COLO668 (cell line): ENCODE measurements around the gene CERS5.
"Not testable (repeated sequence)": the region's sequence is repeated elsewhere in the genome, so short reads cannot be mapped to it uniquely, and the experiment has no call there.

ENCODE experiments used
- DNase-seq: peaks from one replicate; lab custom pipeline; 2025; ENCODE audit not compliant: unreplicated experiment; lab: John Stamatoyannopoulos, UW

Gene CERS5

DNA sequence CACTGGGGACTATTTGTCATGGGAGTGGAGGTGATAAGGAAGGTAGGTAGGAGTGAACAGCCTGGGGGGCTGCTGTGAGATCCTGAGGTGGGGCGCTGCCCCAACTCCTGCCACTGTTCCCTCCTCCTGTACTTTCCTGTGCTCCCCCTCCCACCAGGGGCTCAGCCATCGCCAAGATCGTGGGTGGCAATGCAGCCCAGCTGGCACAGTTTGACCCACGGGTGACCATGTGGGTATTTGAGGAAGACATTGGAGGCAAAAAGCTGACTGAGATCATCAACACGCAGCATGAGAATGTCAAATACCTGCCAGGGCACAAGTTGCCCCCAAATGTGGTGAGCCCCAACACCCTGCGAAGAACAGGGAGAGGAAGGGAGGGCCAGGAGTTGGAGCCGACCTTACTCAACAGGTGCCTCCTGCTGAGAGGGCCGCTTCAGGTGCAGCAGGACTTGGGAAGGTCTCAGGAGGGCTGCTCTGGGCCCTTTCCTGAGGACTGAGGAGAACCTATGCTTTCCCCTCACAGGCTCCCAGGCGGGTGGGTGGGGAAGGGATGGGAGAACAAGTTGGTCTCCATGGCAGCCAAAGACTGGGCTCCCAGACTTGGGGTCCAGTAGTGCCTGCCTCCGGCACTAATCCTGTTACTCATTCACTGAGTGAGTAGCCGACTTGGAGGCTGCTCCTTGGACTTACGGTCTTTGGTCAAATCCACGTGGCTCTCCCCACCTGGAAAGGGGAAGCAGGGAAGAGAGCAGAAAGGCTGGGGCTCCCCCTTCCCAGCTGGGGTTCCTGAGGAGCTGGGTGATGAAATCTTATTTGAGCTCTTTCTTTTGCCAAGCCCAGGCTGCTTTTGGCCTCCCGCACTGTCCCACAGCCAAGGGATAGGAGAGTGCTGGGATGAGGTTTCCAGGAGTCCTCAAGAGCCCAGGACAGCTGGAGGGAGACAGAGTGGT, 62.5 kb downstream of the CERS5 start:
- no peak for DNase-seq

DNA sequence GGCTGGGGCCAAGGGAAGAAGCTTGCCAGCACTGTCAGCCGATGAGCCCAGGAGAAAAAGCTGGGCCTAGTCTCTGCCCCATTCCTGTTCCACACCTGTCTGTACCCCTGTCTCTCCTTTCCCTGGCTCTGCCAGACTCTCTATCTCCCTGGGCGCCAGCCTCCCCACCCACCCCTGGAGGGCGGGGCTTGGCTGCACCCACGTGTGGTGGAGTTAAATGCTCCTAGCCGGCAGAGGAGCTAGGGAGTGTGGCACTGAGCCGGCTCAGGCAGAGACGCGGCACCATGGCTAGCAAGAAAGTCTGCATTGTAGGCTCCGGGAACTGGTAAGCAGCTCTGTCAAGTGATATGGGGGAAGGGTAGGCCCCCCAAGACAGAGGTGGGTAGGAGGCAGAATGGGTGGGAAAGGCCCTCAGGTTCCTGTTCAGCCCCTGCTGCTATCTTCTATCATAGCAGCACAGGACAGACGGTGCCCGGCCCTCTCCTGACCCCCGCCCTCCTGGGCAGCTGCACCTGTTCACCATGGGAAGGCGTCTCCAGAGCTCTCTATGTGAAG, 63.3 kb downstream of the CERS5 start, which contains the start of gene GPD1:
TSS of gene GPD1 (plus strand) at position 242 of the 555 bp plus-strand sequence. CDS start at position 285, 43 bp downstream.
- peak; percentile 69 for DNase-seq

DNA sequence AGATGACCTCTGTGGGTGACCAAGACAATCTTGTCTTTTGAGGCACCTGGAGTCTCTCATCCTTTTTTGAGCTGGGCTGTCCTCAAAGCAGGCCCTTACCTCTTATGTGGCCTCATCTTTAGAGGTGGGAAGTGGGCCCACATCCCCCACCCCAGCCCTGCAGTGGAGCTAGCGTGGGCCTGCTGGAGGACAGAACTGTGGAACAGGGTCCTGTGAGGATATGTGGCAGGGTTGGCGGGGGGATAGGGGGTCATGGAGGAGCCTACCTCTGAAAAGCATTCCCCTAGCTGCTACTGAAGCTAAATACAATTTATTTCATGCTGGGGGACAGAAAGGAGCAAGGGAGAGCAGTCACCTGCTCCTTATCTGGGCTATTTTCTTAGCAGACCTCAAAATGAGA, 63.8 kb downstream of the CERS5 start:
- no peak for DNase-seq

- no peak for DNase-seq
Observed at GRCh38 chr12:50102646-50103309, 64.4 kb downstream of the CERS5 start.

GRCh38 chr12:50102131-50102531, 65.0 kb downstream of the CERS5 start:
- DNase-seq, result no peak

GRCh38 chr12:50101663-50102062, 65.5 kb downstream of the CERS5 start:
- no peak for DNase-seq

- DNase-seq, result no peak
Observed at GRCh38 chr12:50100561-50100960, 66.6 kb downstream of the CERS5 start.

- DNase-seq, result no peak
Observed at GRCh38 chr12:50099302-50100008, 67.7 kb downstream of the CERS5 start.

DNA sequence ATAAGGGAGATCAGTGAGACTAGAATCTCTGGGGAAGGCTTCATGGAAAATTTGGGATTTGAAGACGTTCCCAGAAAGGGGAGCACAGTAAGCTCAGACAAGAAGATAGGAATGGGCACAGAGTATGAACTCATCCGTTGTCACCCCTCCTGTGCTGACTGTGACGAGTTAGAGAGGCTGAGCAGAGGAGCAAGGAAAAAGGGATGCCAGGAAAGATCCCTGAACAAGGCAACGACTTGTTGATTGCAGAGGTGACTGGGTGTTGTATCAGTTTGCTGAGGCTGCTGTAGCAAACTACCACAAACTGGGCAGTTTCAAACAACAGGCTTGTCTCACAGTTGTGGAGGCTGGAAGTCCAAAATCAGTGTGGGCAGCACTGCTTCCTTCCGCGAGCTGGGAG, 69.2 kb downstream of the CERS5 start:
- DNase-seq, result no peak

- DNase-seq, result no peak
Observed at GRCh38 chr12:50090391-50090790, 76.8 kb downstream of the CERS5 start.

DNA sequence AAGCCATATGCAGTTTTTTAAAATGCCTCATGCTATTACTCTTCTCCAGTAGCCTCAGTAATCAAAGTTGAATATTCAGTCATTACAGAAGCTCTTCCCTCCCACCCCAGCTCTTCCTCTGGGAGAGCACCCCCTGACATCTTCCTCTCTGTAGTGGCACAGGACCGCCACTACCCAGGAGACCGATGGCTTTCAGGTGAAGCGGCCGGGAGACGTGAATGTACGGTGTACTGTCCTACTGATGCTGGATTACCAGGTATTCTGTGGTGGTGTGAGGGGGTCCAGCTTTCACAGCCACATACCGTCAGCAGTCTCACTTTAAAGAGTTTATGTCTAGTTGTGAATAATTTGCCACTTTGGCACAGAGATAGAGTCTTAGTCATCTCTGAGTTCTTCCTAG, 77.4 kb downstream of the CERS5 start:
- DNase-seq, result no peak

DNA sequence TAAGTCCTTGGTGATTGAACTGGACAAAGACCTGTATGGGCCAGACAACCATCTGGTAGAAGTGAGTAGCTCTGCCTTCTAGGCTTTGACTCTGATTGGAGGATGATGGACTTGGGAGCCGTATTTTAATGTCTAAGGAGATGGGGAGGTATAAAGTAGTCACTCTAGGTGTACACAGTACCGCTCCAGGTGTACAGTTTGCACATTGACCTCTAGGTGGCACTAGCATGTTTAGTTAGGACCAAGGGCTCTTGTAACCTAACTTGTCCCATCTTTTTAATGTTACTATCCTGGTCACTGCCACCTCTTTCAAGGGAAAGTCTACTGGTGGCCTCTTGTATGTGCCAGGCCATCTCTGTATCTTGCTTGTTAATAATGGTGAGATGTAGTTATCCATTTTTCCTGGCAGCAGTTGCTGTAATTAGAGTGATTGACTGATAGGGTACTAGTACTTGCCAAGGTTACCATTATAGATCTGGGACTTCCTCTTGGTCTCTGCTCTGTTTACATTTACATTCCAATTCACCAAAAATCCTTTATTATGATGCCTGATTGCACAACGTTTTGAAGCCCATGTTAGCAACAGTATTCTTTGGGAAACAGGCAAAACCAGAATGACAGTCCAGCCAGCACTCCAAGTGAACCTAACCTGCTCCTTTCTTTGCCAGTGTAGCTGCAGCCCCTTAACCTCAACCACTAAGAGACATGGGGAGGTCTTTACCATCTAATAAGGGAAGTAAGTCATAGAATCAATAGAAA, 78.4 kb downstream of the CERS5 start:
- peak; percentile 42 for DNase-seq

DNA sequence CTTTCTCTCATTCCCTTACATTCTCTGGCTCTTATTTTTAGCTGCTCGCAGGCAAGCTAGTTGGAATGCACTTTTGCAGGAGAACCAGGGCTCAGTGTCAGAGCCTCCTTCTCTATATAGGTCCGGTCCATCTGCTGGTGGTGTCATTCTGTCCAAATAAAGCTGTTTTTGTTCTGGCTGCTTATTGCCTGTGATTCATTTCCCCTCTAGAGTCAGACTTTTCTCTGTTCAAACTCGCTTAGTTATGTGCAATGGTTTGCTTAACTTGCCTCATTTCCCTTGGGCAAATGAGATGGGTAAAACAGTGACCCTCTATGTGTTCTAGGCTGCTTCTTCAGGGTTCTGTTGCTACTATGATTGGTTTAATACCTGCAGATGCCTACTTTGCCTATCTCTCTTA, 79.2 kb downstream of the CERS5 start:
- DNase-seq, result no peak

GRCh38 chr12:50087151-50087550, 80.0 kb downstream of the CERS5 start:
- no peak for DNase-seq

GRCh38 chr12:50086148-50086547, 81.0 kb downstream of the CERS5 start:
- peak; percentile 11 for DNase-seq

DNA sequence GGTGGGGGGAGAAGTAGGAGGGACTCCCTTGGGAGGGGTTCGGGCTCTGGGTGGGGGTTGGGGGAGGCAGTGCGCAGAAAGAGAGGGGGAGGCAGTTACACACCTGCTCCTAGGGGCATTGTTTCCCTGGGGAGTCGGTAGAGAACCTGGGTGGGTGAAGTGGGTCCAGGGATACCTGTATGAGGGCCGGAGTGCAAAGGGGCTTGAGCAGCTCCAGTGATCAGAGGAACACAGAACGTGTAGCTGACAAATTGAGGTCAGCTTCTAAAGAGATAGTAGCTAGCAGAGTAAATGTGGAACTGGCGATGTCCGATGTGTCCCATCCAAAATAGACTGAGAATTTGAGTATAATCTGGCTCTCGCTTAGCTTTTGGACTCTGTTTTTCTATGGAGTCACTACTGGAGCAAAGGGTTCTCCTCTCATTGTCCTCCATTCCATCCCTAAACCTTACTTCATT, 81.5 kb downstream of the CERS5 start:
- no peak for DNase-seq

DNA sequence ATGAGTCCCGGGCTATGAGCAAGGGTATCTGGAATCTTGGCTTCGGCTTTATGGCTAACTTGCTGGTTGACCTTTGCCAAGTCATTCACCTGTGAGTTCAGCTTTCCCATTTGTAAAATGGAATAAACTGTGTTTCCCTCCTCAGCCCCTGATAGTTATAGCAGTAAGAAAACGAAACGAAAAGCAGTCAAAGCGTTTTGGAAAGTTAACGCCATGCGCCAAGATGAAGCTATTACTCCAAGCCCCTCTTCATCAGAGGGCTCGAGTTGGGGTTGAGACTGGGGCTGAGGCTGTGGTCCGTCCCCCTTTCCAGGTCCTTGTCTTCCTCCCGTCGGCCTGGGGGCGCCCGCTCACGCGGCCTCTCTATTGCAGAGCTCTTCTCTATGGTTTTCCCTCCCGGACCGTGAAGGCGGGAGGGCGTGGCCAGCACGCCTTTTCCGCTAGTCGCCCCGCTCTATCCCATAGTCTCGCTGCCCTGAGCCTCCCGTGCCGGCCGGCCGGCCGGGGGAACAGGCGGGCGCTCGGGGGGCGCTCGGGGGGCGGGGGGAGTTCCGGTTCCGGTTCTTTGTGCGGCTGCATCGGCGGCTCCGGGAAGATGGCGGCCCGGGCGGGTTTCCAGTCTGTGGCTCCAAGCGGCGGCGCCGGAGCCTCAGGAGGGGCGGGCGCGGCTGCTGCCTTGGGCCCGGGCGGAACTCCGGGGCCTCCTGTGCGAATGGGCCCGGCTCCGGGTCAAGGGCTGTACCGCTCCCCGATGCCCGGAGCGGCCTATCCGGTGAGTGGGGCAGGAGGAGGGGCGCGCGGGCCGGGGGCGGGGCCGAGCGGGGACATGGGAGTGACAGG, 82.2 kb downstream of the CERS5 start, which contains the start of gene SMARCD1:
TSS of gene SMARCD1 (plus strand) at position 568 of the 840 bp plus-strand sequence. CDS start at position 596, 28 bp downstream.
- peak; percentile 88 for DNase-seq

GRCh38 chr12:50084409-50084774, 82.8 kb downstream of the CERS5 start:
- not testable (repeated sequence) for DNase-seq

GRCh38 chr12:50083301-50083700, 83.9 kb downstream of the CERS5 start:
- DNase-seq, result no peak
